Measurements from ENCODE around the gene COBLL1.

The COBLL1 gene

DNA sequence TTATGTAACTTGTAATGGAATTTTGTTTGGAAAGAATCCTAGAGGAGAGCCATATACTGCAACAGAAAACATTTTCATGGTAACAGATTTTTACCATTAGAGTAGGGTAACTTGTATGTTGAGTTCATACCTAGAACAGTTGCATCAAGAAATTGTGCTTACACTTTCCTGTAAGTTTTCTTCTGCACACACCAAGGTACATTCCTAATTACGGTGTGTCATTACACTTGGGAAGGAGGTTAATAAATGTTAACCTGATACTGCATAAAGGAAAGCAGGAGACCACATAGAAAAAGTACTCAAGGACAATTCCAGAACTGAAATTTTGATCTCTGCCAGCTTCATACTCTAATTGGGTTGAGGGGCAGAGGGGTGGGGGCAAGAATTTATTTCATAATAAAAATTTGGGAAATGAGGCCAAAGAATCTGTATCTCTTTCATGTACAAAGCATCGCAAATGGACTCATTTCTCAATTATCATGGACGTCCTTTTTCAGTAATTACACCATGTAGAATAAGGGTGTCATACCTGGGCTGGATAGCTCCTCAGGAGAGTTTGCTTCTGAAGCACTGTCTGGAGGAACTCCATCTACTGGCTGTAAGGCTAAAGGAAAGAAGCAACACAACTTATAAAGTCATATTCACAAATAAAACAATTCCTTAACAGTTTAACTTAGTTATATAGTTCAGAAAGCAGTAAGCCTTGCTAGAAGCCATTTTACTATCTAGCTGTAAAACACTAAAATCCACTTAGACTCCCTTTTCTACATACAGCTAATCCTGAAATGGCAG is 137.5 kb downstream of the COBLL1 start:
- TF ChIP-seq, protein P1, sequence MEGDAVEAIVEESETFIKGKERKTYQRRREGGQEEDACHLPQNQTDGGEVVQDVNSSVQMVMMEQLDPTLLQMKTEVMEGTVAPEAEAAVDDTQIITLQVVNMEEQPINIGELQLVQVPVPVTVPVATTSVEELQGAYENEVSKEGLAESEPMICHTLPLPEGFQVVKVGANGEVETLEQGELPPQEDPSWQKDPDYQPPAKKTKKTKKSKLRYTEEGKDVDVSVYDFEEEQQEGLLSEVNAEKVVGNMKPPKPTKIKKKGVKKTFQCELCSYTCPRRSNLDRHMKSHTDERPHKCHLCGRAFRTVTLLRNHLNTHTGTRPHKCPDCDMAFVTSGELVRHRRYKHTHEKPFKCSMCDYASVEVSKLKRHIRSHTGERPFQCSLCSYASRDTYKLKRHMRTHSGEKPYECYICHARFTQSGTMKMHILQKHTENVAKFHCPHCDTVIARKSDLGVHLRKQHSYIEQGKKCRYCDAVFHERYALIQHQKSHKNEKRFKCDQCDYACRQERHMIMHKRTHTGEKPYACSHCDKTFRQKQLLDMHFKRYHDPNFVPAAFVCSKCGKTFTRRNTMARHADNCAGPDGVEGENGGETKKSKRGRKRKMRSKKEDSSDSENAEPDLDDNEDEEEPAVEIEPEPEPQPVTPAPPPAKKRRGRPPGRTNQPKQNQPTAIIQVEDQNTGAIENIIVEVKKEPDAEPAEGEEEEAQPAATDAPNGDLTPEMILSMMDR (IDR thresholded peaks at IDR 0.05; ENCODE audit: control extremely low read depth, extremely low read depth, low read depth, missing control alignments), result no peak
- DNase-seq (ENCODE audit: extremely low spot score), result no peak
- ChIA-PET CTCF (interaction anchor here (1.5 to 2.7 kb wide), 2 partner anchors 7 to 13 kb away, joined by 3 to 11 read pairs; no protein-coding TSS in a partner anchor), POLR2A (no interaction called here)

DNA sequence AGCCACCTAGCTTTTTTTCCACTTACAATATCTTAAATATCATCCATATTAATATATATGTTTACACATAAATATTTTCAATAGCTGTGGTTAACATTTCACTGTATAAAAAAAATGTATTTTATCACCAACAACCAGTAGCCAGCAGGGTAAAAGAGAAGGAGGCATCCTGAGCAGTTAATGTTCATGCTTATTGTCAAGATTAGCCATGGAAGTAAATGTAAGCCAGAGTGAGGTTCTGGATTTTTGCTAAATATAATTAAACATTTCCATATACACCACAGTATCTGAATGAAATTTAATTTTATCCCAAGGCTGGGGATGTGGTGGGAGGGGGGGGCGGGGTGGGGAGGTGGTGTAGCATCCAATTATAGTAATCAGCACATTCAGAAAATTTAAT is 140.1 kb downstream of the COBLL1 start:
- TF ChIP-seq, protein P1 (IDR thresholded peaks at IDR 0.05; ENCODE audit: control extremely low read depth, extremely low read depth, low read depth, missing control alignments), result no peak
- ChIA-PET POLR2A (no interaction called here), CTCF (no interaction called here)
- DNase-seq (ENCODE audit: extremely low spot score), result no peak

DNA sequence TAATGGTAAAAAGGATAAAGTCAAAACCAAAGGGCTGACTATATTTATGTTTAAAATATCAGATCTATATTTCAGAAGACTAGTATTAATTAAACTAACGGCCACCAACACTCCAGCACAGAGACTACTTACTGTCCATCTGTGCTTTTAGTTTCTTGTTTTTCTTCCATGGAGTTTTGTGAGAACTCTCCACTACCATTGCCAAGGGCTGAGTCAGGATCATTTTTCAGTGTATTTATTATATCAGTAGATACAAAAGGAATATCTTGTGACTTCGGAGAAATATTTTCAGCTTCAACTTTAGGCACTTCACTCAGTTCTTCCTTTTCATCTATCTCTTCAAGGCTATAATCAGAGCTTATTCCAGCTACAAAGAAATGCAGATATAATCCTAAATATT is 141.2 kb downstream of the COBLL1 start:
- no peak for DNase-seq (ENCODE audit: extremely low spot score)
- TF ChIP-seq, protein P1 (IDR thresholded peaks at IDR 0.05; ENCODE audit: control extremely low read depth, extremely low read depth, low read depth, missing control alignments), result no peak
- ChIA-PET POLR2A (no interaction called here), CTCF (no interaction called here)

DNA sequence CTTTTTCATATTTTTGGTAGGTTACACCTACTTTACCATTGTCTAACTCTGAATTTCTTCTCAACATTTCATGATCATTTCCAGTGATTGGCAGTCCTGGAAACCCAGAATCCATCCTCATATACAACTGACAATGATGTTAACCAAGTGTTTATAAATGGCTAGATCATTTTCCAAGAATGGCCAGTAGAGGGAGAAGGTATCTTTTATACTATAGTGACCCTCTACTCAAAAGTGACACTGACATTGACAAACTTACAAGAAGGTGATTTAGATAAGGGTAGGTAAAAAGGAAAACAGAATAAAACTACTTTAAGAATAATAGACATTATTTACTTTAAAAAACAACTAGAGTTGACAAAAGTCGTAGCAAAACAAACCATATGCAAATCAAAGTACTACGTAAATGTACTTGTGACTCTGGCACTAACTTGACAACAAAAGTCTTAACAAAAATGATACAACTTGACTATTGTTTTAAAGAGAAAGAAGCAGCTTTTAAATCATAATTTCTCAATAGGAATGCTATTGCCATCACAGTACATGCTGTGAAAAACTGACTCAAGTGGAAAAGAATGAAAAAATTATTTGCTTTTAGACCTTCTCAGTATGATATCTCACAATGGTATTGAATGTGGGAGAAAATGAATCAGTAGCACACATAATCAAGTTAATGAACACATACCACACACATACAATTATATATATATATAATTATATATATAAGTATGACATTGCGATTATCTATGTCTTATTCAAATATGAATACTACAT is 143.7 kb downstream of the COBLL1 start:
- TF ChIP-seq, protein P1 (IDR thresholded peaks at IDR 0.05; ENCODE audit: control extremely low read depth, extremely low read depth, low read depth, missing control alignments), result peak; percentile 34
- ChIA-PET CTCF (no interaction called here), POLR2A (no interaction called here)
- DNase-seq (ENCODE audit: extremely low spot score), result peak; percentile 6

DNA sequence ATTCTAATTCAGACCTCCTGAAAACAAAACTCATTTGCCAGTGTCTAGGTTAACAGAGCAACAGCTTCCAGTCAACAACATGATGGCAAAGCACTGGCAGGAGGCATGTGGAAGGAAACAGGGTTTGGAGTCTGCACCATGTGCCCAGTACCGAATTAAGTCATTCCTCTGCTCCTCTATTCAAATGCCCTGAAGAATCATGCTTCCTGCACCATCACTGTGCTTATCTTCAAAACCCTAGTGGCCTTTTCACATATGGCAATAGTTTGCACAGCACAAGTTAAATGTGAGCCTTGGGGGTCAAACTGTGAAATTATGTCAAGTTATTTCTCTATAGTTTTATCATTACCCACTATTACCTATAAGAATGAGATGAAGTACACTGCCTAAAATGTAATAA is 145.0 kb downstream of the COBLL1 start:
- TF ChIP-seq, protein P1 (IDR thresholded peaks at IDR 0.05; ENCODE audit: control extremely low read depth, extremely low read depth, low read depth, missing control alignments), result no peak
- ChIA-PET POLR2A (no interaction called here), CTCF (no interaction called here)
- no peak for DNase-seq (ENCODE audit: extremely low spot score)

DNA sequence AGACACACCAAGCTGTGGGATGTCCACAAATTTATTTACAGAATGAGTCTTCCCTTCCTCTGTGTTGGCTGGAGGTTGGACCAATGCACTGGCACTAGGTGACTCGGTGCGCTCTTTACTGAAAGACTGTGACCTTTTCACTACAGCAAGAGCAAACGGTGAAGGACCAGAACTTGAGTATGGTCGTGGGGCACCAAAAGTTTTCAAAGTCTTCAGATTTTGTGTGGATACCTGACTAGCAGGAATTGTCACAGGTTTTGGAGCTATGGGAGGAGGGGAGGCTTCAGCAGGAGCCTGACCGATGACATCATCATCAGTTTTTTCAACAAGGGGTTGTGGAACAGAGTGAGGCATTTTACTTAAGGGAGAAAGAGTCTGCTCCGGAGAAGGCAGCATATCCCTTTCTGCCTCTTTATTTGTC is 147.3 kb downstream of the COBLL1 start:
- DNase-seq (ENCODE audit: extremely low spot score), result no peak
- POLR2A ChIA-PET, result no interaction called here
- TF ChIP-seq, protein P1 (IDR thresholded peaks at IDR 0.05; ENCODE audit: control extremely low read depth, extremely low read depth, low read depth, missing control alignments), result no peak
- CTCF ChIA-PET, result no interaction called here

All from GM10248 (cell line).